Mesenteric fat pad (tissue), 1 donor: Measurements from ENCODE around the gene TLE2. TPM values are rescaled to one million over a fixed set of nuclear protein-coding genes. Genes with fewer than 3 reads are reported as not detected.
"Not testable (repeated sequence)": the region's sequence is repeated elsewhere in the genome, so short reads cannot be mapped to it uniquely, and the experiment has no call there.

Source experiments
- DNase-seq: peaks from one replicate; pipeline ENCODE4 v3.0.0-alpha.2; 2020; ENCODE audit warnings: low spot score
- total RNA-seq: library from RNA; stranded (reverse); fragmentation: NEBNext Ultra II Directional; extraction: Animal tissue kit (Norgen Biotek cat#: 25700); gene quantifications from one replicate; pipeline ENCODE4 v1.2.1, GENCODE V29; 2021
- donor health status: DM: yes; HTN: yes; CAD: no.

Gene TLE2
- total RNA-seq, 1 donor from 2014 or later = 35.6 TPM

- no peak for DNase-seq
Observed at GRCh38 chr19:3056417-3057088, 27.5 kb upstream of the TLE2 start.

- DNase-seq = no peak
Observed at GRCh38 chr19:3055741-3056416, 26.8 kb upstream of the TLE2 start.

- no peak for DNase-seq
Observed at GRCh38 chr19:3054972-3055740, 26.1 kb upstream of the TLE2 start.

GRCh38 chr19:3054265-3054971 is 25.3 kb upstream of the TLE2 start:
- DNase-seq = no peak

GRCh38 chr19:3053780-3054179 is 24.7 kb upstream of the TLE2 start:
- DNase-seq = no peak

GRCh38 chr19:3053218-3053621 is 24.1 kb upstream of the TLE2 start:
- DNase-seq = no peak

GRCh38 chr19:3050016-3050415 is 20.9 kb upstream of the TLE2 start:
- not testable (repeated sequence) for DNase-seq

GRCh38 chr19:3049089-3049488 is 20.0 kb upstream of the TLE2 start:
- no peak for DNase-seq

GRCh38 chr19:3048190-3048533 is 19.1 kb upstream of the TLE2 start:
- DNase-seq = no peak

GRCh38 chr19:3047496-3048189 is 18.6 kb upstream of the TLE2 start:
- DNase-seq = no peak

- no peak for DNase-seq
Observed at GRCh38 chr19:3046698-3047495, 17.8 kb upstream of the TLE2 start.

- no peak for DNase-seq
Observed at GRCh38 chr19:3045885-3046697, 17.0 kb upstream of the TLE2 start.

GRCh38 chr19:3045191-3045590 is 16.1 kb upstream of the TLE2 start:
- no peak for DNase-seq

- no peak for DNase-seq
Observed at GRCh38 chr19:3042621-3043267, 13.7 kb upstream of the TLE2 start.

GRCh38 chr19:3041761-3042620 is 12.9 kb upstream of the TLE2 start:
- no peak for DNase-seq

- no peak for DNase-seq
Observed at GRCh38 chr19:3041327-3041726, 12.2 kb upstream of the TLE2 start.

GRCh38 chr19:3039641-3040077 is 10.6 kb upstream of the TLE2 start:
- DNase-seq = no peak

- no peak for DNase-seq
Observed at GRCh38 chr19:3039125-3039524, 10.0 kb upstream of the TLE2 start.
